Measurements from ENCODE around the gene FOCAD. TPM values are rescaled to one million over a fixed set of nuclear protein-coding genes. Genes with fewer than 3 reads are reported as not detected.

Gene FOCAD
- total RNA-seq, 1 donor from 2014 or later, result 28.7 TPM

GRCh38 chr9:20692554-20692953, 8.5 kb downstream of the FOCAD start:
- no peak for DNase-seq (ENCODE audit: low spot score)
- Mint-ChIP-seq H3K36me3 (ENCODE audit: low read depth) (no peaks in the 10 kb centered on the region), H3K27me3 (ENCODE audit: low read depth) (no peaks in the 10 kb centered on the region), H3K27ac (ENCODE audit: unreplicated experiment) (no peak overlapping the region), H3K4me3 (ENCODE audit: unreplicated experiment) (no peak overlapping the region), H3K4me1 (ENCODE audit: low read depth) (peaks cover 9% of the 10 kb centered on the region), H3K9me3 (ENCODE audit: low read depth) (no peaks in the 10 kb centered on the region)
- TF ChIP-seq CTCF (IDR thresholded peaks at IDR 0.05), result no peak

- no peak for DNase-seq (ENCODE audit: low spot score)
These were observed 9.0 kb downstream of the FOCAD start for GRCh38 chr9:20693068-20693467.

GRCh38 chr9:20694248-20694647, 10.2 kb downstream of the FOCAD start:
- no peak overlapping the region for H3K27ac Mint-ChIP-seq (ENCODE audit: unreplicated experiment)
- H3K36me3 Mint-ChIP-seq (ENCODE audit: low read depth), result no peaks in the 10 kb centered on the region
- DNase-seq (ENCODE audit: low spot score), result no peak
- H3K9me3 Mint-ChIP-seq (ENCODE audit: low read depth), result no peaks in the 10 kb centered on the region
- H3K4me3 Mint-ChIP-seq (ENCODE audit: unreplicated experiment), result no peak overlapping the region
- peaks cover 9% of the 10 kb centered on the region for H3K4me1 Mint-ChIP-seq (ENCODE audit: low read depth)
- no peak for TF ChIP-seq CTCF (IDR thresholded peaks at IDR 0.05)
- no peaks in the 10 kb centered on the region for H3K27me3 Mint-ChIP-seq (ENCODE audit: low read depth)

More at GRCh38 chr9:20693068-20693467, 9.0 kb downstream of the FOCAD start:
- H3K36me3 Mint-ChIP-seq (ENCODE audit: low read depth), result no peaks in the 10 kb centered on the region
- H3K27ac Mint-ChIP-seq (ENCODE audit: unreplicated experiment), result no peak overlapping the region
- no peaks in the 10 kb centered on the region for H3K27me3 Mint-ChIP-seq (ENCODE audit: low read depth)
- no peak for TF ChIP-seq CTCF (IDR thresholded peaks at IDR 0.05)
- H3K4me3 Mint-ChIP-seq (ENCODE audit: unreplicated experiment), result no peak overlapping the region
- peaks cover 9% of the 10 kb centered on the region for H3K4me1 Mint-ChIP-seq (ENCODE audit: low read depth)
- H3K9me3 Mint-ChIP-seq (ENCODE audit: low read depth), result no peaks in the 10 kb centered on the region

GRCh38 chr9:20697021-20697719, 13.1 kb downstream of the FOCAD start:
- Mint-ChIP-seq H3K4me1 (ENCODE audit: low read depth) (peaks cover 20% of the 10 kb centered on the region), H3K36me3 (ENCODE audit: low read depth) (no peaks in the 10 kb centered on the region), H3K4me3 (ENCODE audit: unreplicated experiment) (no peak overlapping the region), H3K27me3 (ENCODE audit: low read depth) (no peaks in the 10 kb centered on the region), H3K9me3 (ENCODE audit: low read depth) (no peaks in the 10 kb centered on the region), H3K27ac (ENCODE audit: unreplicated experiment) (no peak overlapping the region)
- no peak for TF ChIP-seq CTCF (IDR thresholded peaks at IDR 0.05)
- no peak for DNase-seq (ENCODE audit: low spot score)

GRCh38 chr9:20698782-20699181, 14.7 kb downstream of the FOCAD start:
- Mint-ChIP-seq H3K36me3 (ENCODE audit: low read depth) (no peaks in the 10 kb centered on the region), H3K4me1 (ENCODE audit: low read depth) (peaks cover 20% of the 10 kb centered on the region), H3K9me3 (ENCODE audit: low read depth) (no peaks in the 10 kb centered on the region), H3K27me3 (ENCODE audit: low read depth) (no peaks in the 10 kb centered on the region), H3K27ac (ENCODE audit: unreplicated experiment) (no peak overlapping the region), H3K4me3 (ENCODE audit: unreplicated experiment) (no peak overlapping the region)
- no peak for TF ChIP-seq CTCF (IDR thresholded peaks at IDR 0.05)
- no peak for DNase-seq (ENCODE audit: low spot score)

Measured in chondrocyte (in vitro differentiated cells).